HepG2 (cell line): Measurements from ENCODE around the gene GJC2. TPM values are rescaled to one million over a fixed set of nuclear protein-coding genes. Genes with fewer than 3 reads are reported as not detected.

ENCODE experiments used
- ATAC-seq: fragments of 200-7000 bp; cut with Tn5 transposase; 3 replicates; pipeline ENCODE4 v1.9.1; 2020; ENCODE audit warnings: mild to moderate bottlenecking, moderate library complexity
- BruUV-seq: library from RNA; stranded (reverse); fragments of 400-500 nt; replicated peaks from 2 replicates; lab custom pipeline; 2021; lab: Mats Ljungman, UMichigan
- CTCF ChIA-PET: fragments of 300-600 bp; formaldehyde crosslinking; extraction: SDS; loops from one replicate; lab custom pipeline; 2021; ENCODE audit warnings: low total read pairs, inconsistent platforms, low intra/inter-chr PET ratio; lab: Yijun Ruan, JAX
- POLR2A ChIA-PET: fragments of 350-600 bp; sonication (Branson Sonifier 250); formaldehyde crosslinking; loops from one replicate; lab custom pipeline; 2020; ENCODE audit warnings: antibody characterized with exemption, inconsistent platforms; lab: Yijun Ruan, JAX
- DNase-seq: peaks from one replicate; pipeline ENCODE4 v3.0.0-alpha.2; 2015; ENCODE audit warnings: low spot score
- FAIRE-seq: peaks from 3 replicates; lab custom pipeline; 2011; peaks lifted over from hg19 to GRCh38; lab: Jason Lieb, UNC
- H2AFZ ChIP-seq: one replicate; pipeline ENCODE4 v1.6.1; 2011; ENCODE audit warnings: low read length, inconsistent platforms
- H3K27ac ChIP-seq: fragments of 300-600 bp; 3 replicates; pipeline ENCODE4 v1.8.0; 2011; ENCODE audit warnings: mixed run types, mild to moderate bottlenecking, mixed read lengths, low read length, inconsistent platforms; ENCODE audit not compliant: insufficient read depth; ENCODE audit errors: extremely low read length
- H3K27me3 ChIP-seq, 2 experiments: fragments of 200-600 bp in 1 of 2; 2 replicates in 1 of 2; 3 replicates in 1 of 2; pipeline versions ENCODE4 v1.6.0 to v1.8.0; 2011; ENCODE audit warnings: low read length in 2 of 2, mild to moderate bottlenecking in 2 of 2, moderate library complexity in 2 of 2, inconsistent platforms in 1 of 2; ENCODE audit not compliant: insufficient read depth in 2 of 2, control insufficient read depth in 1 of 2
- H3K36me3 ChIP-seq, 2 experiments: fragments of 200-600 bp in 1 of 2; replicated peaks in 1 of 2; 2 replicates in 1 of 2; 3 replicates in 1 of 2; pipeline versions ENCODE4 v1.5.1 to v1.8.0; 2011; ENCODE audit warnings: low read length in 2 of 2, inconsistent platforms in 1 of 2; ENCODE audit not compliant: insufficient read depth in 2 of 2, control insufficient read depth in 1 of 2
- H3K4me1 ChIP-seq: 2 replicates; pipeline ENCODE4 v1.5.1; 2012; ENCODE audit warnings: low read length, inconsistent platforms; ENCODE audit not compliant: insufficient read depth
- H3K4me2 ChIP-seq: 2 replicates; pipeline ENCODE4 v1.6.0; 2011; ENCODE audit warnings: low read depth, low read length, inconsistent platforms
- H3K4me3 ChIP-seq, 3 experiments: fragments of 200-600 bp in 1 of 3; sonication (generic), shearing (Covaris generic) in 1 of 3; replicated peaks in 1 of 3; 2 replicates each; pipeline ENCODE4 v1.5.1; 2011 to 2016; ENCODE audit warnings: low read length in 3 of 3, inconsistent platforms in 2 of 3, low read depth in 2 of 3, mild to moderate bottlenecking in 2 of 3, control low read depth in 1 of 3, mixed read lengths in 1 of 3; ENCODE audit not compliant: insufficient read depth in 1 of 3
- H3K79me2 ChIP-seq: one replicate; pipeline ENCODE4 v1.6.1; 2011; ENCODE audit warnings: low read length, inconsistent platforms; ENCODE audit not compliant: insufficient read depth
- H3K9ac ChIP-seq: 2 replicates; pipeline ENCODE4 v1.6.0; 2011; ENCODE audit warnings: mild to moderate bottlenecking, low read depth, low read length, inconsistent platforms; ENCODE audit not compliant: insufficient read depth
- H3K9me3 ChIP-seq: 2 replicates; pipeline ENCODE4 v1.5.1; 2012; ENCODE audit warnings: mild to moderate bottlenecking, low read length
- H4K20me1 ChIP-seq: 2 replicates; pipeline ENCODE4 v1.6.0; 2011; ENCODE audit warnings: inconsistent platforms, mild to moderate bottlenecking, low read length, moderate library complexity; ENCODE audit not compliant: insufficient read depth
- HOXA9 ChIP-seq: sonication (generic); formaldehyde crosslinking; IDR thresholded peaks from 2 replicates; pipeline ENCODE4 v1.8.1; 2022; ENCODE audit warnings: missing genetic modification reagents, mild to moderate bottlenecking, moderate library complexity, borderline replicate concordance
- KDM2A ChIP-seq: sonication (generic); formaldehyde crosslinking; IDR thresholded peaks from 2 replicates; pipeline ENCODE4 v1.4.0; 2020; ENCODE audit warnings: low read depth, missing genetic modification reagents, borderline replicate concordance
- NR0B2 ChIP-seq: sonication (generic); formaldehyde crosslinking; IDR thresholded peaks from 2 replicates; pipeline ENCODE4 v1.4.0; 2020; ENCODE audit warnings: mild to moderate bottlenecking, missing genetic modification reagents
- WGBS: methylation state at CpG from one replicate; pipeline ENCODE4 v1.1.6; 2017; ENCODE audit warnings: low lambda C conversion rate; 5-methylcytosine and 5-hydroxymethylcytosine counted together
- in situ Hi-C: cut with HindIII; loops from 2 replicates; pipeline ENCODE4 v1.10.0; 2017; ENCODE audit warnings: low pct_unique_long_range_greater_than_20kb; ENCODE audit not compliant: extremely low pct_ligation_motif_present
- intact Hi-C: fragments of 100-400 bp; cut with micrococcal nuclease; formaldehyde crosslinking; loops from one replicate; pipeline ENCODE4 v1.10.0; 2022; ENCODE audit not compliant: unreplicated experiment
- polyA plus RNA-seq, 8 experiments: library from polyadenylated mRNA; depleted of rRNA in 3 of 8; stranded (reverse) in 7 of 8; unstranded in 1 of 8; fragments of >200 nt; fragmentation: Illumina TruSeq in 4 of 8; extraction: Trizol in 4 of 8; gene quantifications; 2 replicates each; pipeline versions ENCODE4 v1.2.1 to v1.2.3, GENCODE V29; 2011 to 2016; ENCODE audit warnings: low read depth in 4 of 8, missing spikeins in 1 of 8, mixed read lengths in 1 of 8; ENCODE audit not compliant: insufficient read depth in 1 of 8
- total RNA-seq, 5 experiments: library from RNA; depleted of rRNA; stranded (reverse); fragments of >200 nt; fragmentation: Illumina TruSeq; extraction: Trizol; gene quantifications; 2 replicates each; pipeline ENCODE4 v1.2.3, GENCODE V29; 2016; ENCODE audit warnings: low read depth in 1 of 5

The GJC2 gene
- total and polyA plus RNA-seq, 2 of the 13 experiments (the other 11 are each of a cell fraction or from before 2014, with no cell fraction given) = 1.6 to 3.8 TPM

- TF ChIP-seq KDM2A (CRISPR knock-in tag) = no peak
Observed at GRCh38 chr1:228174482-228175315, 25.0 kb downstream of the GJC2 start (continued).

GRCh38 chr1:228175316-228176023 lies 25.7 kb downstream of the GJC2 start:
- Histone ChIP-seq H3K4me3 (no peak overlapping the region), H3K9ac (no peak overlapping the region), H2AFZ (no peak overlapping the region), H3K4me1 (no peaks in the 10 kb centered on the region), H3K27ac (no peak overlapping the region), H3K4me2 (no peak overlapping the region), H3K27me3 (no peaks in the 10 kb centered on the region; a peak in 1 of 5 replicates), H3K9me3 (no peaks in the 10 kb centered on the region), H4K20me1 (0 out of 2 replicates have a peak, but pooled peaks cover 2% of the 10 kb centered on the region), H3K36me3 (no peaks in the 10 kb centered on the region; a peak in 1 of 5 replicates), H3K79me2 (no peaks in the 10 kb centered on the region)
- FAIRE-seq (no peak), ATAC-seq (no peak), DNase-seq (no peak)
- no TSS peak for BruUV-seq
- WGBS = no CpG with 5 or more reads among the region's 18 CpGs
- TF ChIP-seq NR0B2 (CRISPR knock-in tag) = no peak
- TF ChIP-seq HOXA9 (CRISPR knock-in tag) = no peak
- CTCF ChIA-PET = no interaction called here
- intact Hi-C loops = no loop called here
- POLR2A ChIA-PET = no interaction called here
- in situ Hi-C loops = loop anchor here (5.0 kb wide), 1 partner anchor 38 kb away; no protein-coding TSS in a partner anchor
